ENCODE measurements around the gene SUMO1. TPM values are rescaled to one million over a fixed set of nuclear protein-coding genes. Genes with fewer than 3 reads are reported as not detected.

Gene SUMO1
- total and polyA plus RNA-seq, 2 donors from 2014 or later, result 81.7 to 170 TPM

GRCh38 chr2:202165945-202166344, 72.5 kb downstream of the SUMO1 start:
- no peak for FAIRE-seq

GRCh38 chr2:202165208-202165607, 73.2 kb downstream of the SUMO1 start:
- DNase-seq (no peak), FAIRE-seq (no peak)
- Histone ChIP-seq H3K9me3 (ENCODE audit: control insufficient read depth in 2 of 3, insufficient read depth in 1 of 3, low read length in 3 of 3) (no peaks in the 10 kb centered on the region), H3K27me3 (ENCODE audit: control insufficient read depth, insufficient read depth, low read length) (no peaks in the 10 kb centered on the region), H3K27ac (ENCODE audit: low read depth in 2 of 2, low read length in 2 of 2) (no peak overlapping the region), H3K4me1 (ENCODE audit: control insufficient read depth in 2 of 3, insufficient read depth in 2 of 3, low read depth in 1 of 3, low read length in 3 of 3) (no peaks in the 10 kb centered on the region), H3K36me3 (ENCODE audit: control insufficient read depth in 2 of 3, insufficient read depth in 3 of 3, low read length in 3 of 3) (no peaks in the 10 kb centered on the region), H3K9ac (ENCODE audit: low read length in 3 of 3) (no peak overlapping the region), H3K4me3 (ENCODE audit: low read length in 3 of 3) (no peak overlapping the region)
- TF ChIP-seq CTCF (IDR thresholded peaks at IDR 0.05; ENCODE audit: borderline replicate concordance, extremely low read depth, insufficient read depth), result no peak
- intact Hi-C loops (cut with DNase I), result no loop called here

More at GRCh38 chr2:202165945-202166344, 72.5 kb downstream of the SUMO1 start:
- TF ChIP-seq CTCF (IDR thresholded peaks at IDR 0.05; ENCODE audit: borderline replicate concordance, extremely low read depth, insufficient read depth), result no peak
- H3K27ac ChIP-seq (ENCODE audit: low read depth in 2 of 2, low read length in 2 of 2), result no peak overlapping the region
- H3K9me3 ChIP-seq (ENCODE audit: control insufficient read depth in 2 of 3, insufficient read depth in 1 of 3, low read length in 3 of 3), result no peaks in the 10 kb centered on the region
- no peaks in the 10 kb centered on the region for H3K36me3 ChIP-seq (ENCODE audit: control insufficient read depth in 2 of 3, insufficient read depth in 3 of 3, low read length in 3 of 3)
- H3K4me3 ChIP-seq (ENCODE audit: low read length in 3 of 3), result no peak overlapping the region
- intact Hi-C loops (cut with DNase I), result no loop called here
- H3K27me3 ChIP-seq (ENCODE audit: control insufficient read depth, insufficient read depth, low read length), result peaks cover 4% of the 10 kb centered on the region
- peak in 1 of 5 donors; percentile 50 for DNase-seq
- no peak overlapping the region for H3K9ac ChIP-seq (ENCODE audit: low read length in 3 of 3)
- H3K4me1 ChIP-seq (ENCODE audit: control insufficient read depth in 2 of 3, insufficient read depth in 2 of 3, low read depth in 1 of 3, low read length in 3 of 3), result no peaks in the 10 kb centered on the region

- Histone ChIP-seq H3K9me3 (ENCODE audit: control insufficient read depth in 2 of 3, insufficient read depth in 1 of 3, low read length in 3 of 3) (no peaks in the 10 kb centered on the region), H3K4me1 (ENCODE audit: control insufficient read depth in 2 of 3, insufficient read depth in 2 of 3, low read depth in 1 of 3, low read length in 3 of 3) (no peaks in the 10 kb centered on the region), H3K4me3 (ENCODE audit: low read length in 3 of 3) (no peak overlapping the region), H3K27me3 (ENCODE audit: control insufficient read depth, insufficient read depth, low read length) (no peaks in the 10 kb centered on the region), H3K27ac (ENCODE audit: low read depth in 2 of 2, low read length in 2 of 2) (no peak overlapping the region), H3K9ac (ENCODE audit: low read length in 3 of 3) (no peak overlapping the region), H3K36me3 (ENCODE audit: control insufficient read depth in 2 of 3, insufficient read depth in 3 of 3, low read length in 3 of 3) (no peaks in the 10 kb centered on the region)
- intact Hi-C loops (cut with DNase I), result no loop called here
- FAIRE-seq (no peak), DNase-seq (peak in 1 of 5 donors; percentile 20)
- no peak for TF ChIP-seq CTCF (IDR thresholded peaks at IDR 0.05; ENCODE audit: borderline replicate concordance, extremely low read depth, insufficient read depth)
Measured at GRCh38 chr2:202164411-202164810, 74.0 kb downstream of the SUMO1 start.
